ENCODE results near the gene UBXN4. TPM values are rescaled to one million over a fixed set of nuclear protein-coding genes. Genes with fewer than 3 reads are reported as not detected.
"Not testable (repeated sequence)": the region's sequence is repeated elsewhere in the genome, so short reads cannot be mapped to it uniquely, and the experiment has no call there.

The UBXN4 gene
- total RNA-seq, 3 donors from 2014 or later: 78.2 to 91.1 (median 80.5) TPM

- H3K36me3 Mint-ChIP-seq (ENCODE audit: insufficient read depth); H3K9me3 Mint-ChIP-seq; H3K4me3 Mint-ChIP-seq; H3K27me3 Mint-ChIP-seq (ENCODE audit: low read depth); ATAC-seq; H3K4me1 Mint-ChIP-seq (ENCODE audit: low read depth); DNase-seq: not testable (repeated sequence)
Measured at GRCh38 chr2:135807874-135808273, 66.2 kb downstream of the UBXN4 start.

- DNase-seq (no peak), ATAC-seq (no peak)
- Mint-ChIP-seq H3K4me3 (no peak overlapping the region), H3K9me3 (peaks cover 3% of the 10 kb centered on the region), H3K36me3 (ENCODE audit: insufficient read depth) (no peaks in the 10 kb centered on the region), H3K27me3 (ENCODE audit: low read depth) (no peaks in the 10 kb centered on the region), H3K4me1 (ENCODE audit: low read depth) (peaks cover 10% of the 10 kb centered on the region)
Measured at GRCh38 chr2:135812907-135813511, 71.4 kb downstream of the UBXN4 start.

DNA sequence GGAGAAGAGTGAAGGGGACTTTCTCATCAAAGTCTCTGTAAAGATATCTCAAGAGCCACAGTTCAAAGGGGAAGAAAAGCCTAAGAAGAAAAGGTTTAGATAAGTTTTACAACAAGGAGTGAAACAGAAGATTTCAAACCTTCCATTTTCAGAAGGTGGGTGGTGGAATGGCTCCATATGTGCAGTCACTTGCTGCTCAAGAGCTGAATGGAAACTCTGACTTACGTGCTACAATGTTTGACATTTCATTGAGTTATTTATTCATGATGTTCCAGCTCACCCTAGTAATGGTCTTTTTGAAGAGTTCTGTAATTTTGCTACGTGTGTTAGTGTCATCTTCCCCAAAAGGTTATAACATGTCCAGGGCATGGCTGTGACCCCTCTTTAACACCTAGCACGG lies 73.6 kb downstream of the UBXN4 start:
- H3K27me3 Mint-ChIP-seq (ENCODE audit: low read depth): no peaks in the 10 kb centered on the region
- H3K36me3 Mint-ChIP-seq (ENCODE audit: insufficient read depth): no peaks in the 10 kb centered on the region
- H3K4me3 Mint-ChIP-seq: no peak overlapping the region
- H3K4me1 Mint-ChIP-seq (ENCODE audit: low read depth): peaks cover 25% of the 10 kb centered on the region
- ATAC-seq: peak; percentile 35 to 41
- no peak for DNase-seq
- peaks cover 3% of the 10 kb centered on the region for H3K9me3 Mint-ChIP-seq

DNA sequence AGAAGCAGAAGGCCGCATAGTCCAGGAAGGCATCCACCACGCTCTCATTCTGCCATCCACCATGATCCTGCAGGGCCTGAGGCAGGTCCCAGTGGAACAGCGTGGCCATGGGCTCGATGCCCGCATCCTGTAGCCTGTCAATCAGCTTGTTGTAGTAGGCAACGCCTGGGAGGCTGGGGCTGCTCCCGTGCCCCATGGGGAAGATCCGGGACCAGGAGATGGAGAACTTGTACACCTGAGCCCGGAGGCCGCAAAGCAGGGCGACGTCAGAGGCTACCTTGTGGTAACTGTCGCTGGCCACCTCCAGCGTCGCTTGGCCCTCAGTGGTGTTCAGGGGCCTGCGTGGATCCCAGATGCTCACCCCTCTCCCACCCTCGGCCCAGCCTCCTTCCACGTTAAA lies 75.8 kb downstream of the UBXN4 start:
- H3K27me3 Mint-ChIP-seq (ENCODE audit: low read depth): no peaks in the 10 kb centered on the region
- peaks cover 3% of the 10 kb centered on the region for H3K9me3 Mint-ChIP-seq
- no peak overlapping the region for H3K4me3 Mint-ChIP-seq
- H3K36me3 Mint-ChIP-seq (ENCODE audit: insufficient read depth): no peaks in the 10 kb centered on the region
- DNase-seq: no peak
- H3K4me1 Mint-ChIP-seq (ENCODE audit: low read depth): peaks cover 29% of the 10 kb centered on the region
- no peak for ATAC-seq

GRCh38 chr2:135817951-135818350 lies 76.3 kb downstream of the UBXN4 start:
- Mint-ChIP-seq H3K9me3 (peaks cover 6% of the 10 kb centered on the region), H3K36me3 (ENCODE audit: insufficient read depth) (no peaks in the 10 kb centered on the region), H3K4me1 (ENCODE audit: low read depth) (peaks cover 29% of the 10 kb centered on the region), H3K4me3 (no peak overlapping the region), H3K27me3 (ENCODE audit: low read depth) (no peaks in the 10 kb centered on the region)
- ATAC-seq (no peak), DNase-seq (no peak)

GRCh38 chr2:135818937-135819610 lies 77.4 kb downstream of the UBXN4 start:
- Mint-ChIP-seq H3K4me1 (ENCODE audit: low read depth) (peaks cover 29% of the 10 kb centered on the region), H3K9me3 (peaks cover 8% of the 10 kb centered on the region), H3K27me3 (ENCODE audit: low read depth) (no peaks in the 10 kb centered on the region), H3K4me3 (no peak overlapping the region), H3K36me3 (ENCODE audit: insufficient read depth) (no peaks in the 10 kb centered on the region)
- no peak for DNase-seq
- peak; percentile 12 to 19 for ATAC-seq

DNA sequence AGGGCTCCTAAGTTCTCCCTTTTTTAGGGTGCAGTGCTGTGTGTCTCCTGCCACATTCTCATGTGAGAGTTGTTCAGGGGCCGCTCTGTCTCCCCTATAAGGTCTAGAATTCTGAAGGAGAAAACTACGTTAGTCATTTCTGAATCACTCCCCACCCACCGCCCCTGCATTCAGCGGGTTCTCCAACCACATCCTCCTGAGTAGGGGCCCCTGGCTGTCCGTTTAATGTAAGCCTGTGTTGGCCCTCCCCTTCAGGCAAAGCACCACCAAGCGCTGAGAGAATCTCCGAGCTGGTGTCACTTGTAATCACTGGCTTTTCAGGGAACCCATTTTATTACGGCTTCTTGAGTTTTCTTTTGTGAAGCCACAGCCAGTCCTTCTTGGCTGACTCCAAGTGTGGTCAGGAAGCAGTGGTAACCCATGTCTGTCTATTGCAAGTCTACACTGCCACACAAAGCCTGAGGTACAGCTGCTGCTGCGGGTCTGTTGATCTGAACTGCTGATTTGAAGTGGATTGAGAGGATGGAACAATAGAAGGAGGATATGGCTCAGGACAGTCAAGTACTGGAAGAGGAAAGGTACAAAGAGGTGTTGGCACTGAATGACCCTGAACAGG lies 78.5 kb downstream of the UBXN4 start:
- peak; percentile 96 to 97 for ATAC-seq
- H3K4me3 Mint-ChIP-seq: peak overlapping the region; percentile 59

DNA sequence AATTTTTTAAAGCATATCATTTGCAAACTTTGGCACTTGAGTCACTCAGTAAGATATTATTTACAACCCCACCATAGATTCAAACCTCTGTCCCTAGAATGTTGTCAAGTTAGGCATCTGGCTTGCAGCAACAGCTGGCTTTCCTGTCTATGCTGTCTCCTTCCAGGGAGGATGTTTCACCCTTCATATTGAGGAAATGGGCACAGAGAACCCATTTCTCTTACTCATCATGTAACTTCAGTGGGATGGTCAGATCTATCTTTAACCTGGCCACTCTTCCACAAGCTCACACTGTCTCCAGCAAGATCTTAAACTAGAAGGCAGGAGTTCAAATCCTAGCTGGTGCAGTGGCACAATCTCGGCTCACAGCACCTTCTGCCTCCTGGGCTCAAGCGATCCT lies 79.5 kb downstream of the UBXN4 start:
- Mint-ChIP-seq H3K27me3 (ENCODE audit: low read depth) (no peaks in the 10 kb centered on the region), H3K4me1 (ENCODE audit: low read depth) (peaks cover 19% of the 10 kb centered on the region), H3K4me3 (no peak overlapping the region), H3K9me3 (peaks cover 8% of the 10 kb centered on the region), H3K36me3 (ENCODE audit: insufficient read depth) (no peaks in the 10 kb centered on the region)
- DNase-seq (no peak), ATAC-seq (no peak)

More for the DNA sequence above, 78.5 kb downstream of the UBXN4 start:
- Mint-ChIP-seq H3K36me3 (ENCODE audit: insufficient read depth) (no peaks in the 10 kb centered on the region), H3K9me3 (peaks cover 8% of the 10 kb centered on the region), H3K27me3 (ENCODE audit: low read depth) (no peaks in the 10 kb centered on the region), H3K4me1 (ENCODE audit: low read depth) (peaks cover 23% of the 10 kb centered on the region)
- peak; percentile 66 for DNase-seq

DNA sequence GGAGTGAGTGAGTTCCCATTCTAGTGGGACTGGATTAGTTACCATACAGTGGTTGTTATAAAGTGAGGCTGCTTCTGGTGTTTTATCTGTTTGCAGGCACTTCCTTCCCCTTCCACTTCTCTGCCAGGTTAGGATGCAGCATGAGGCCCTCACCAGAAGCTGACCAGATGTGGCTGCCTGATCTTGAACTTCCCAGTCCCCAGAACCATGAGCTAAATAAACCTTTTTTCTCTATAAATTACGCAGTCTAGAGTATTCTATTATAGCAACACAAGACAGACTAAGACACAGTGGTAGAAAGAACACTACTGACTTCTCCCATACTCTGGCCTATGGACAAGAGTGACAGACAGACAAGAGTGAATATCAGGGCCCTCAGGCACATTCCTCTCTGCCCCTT lies 81.2 kb downstream of the UBXN4 start:
- Mint-ChIP-seq H3K27me3 (ENCODE audit: low read depth) (no peaks in the 10 kb centered on the region), H3K4me3 (no peak overlapping the region), H3K36me3 (ENCODE audit: insufficient read depth) (no peaks in the 10 kb centered on the region), H3K9me3 (peaks cover 8% of the 10 kb centered on the region), H3K4me1 (ENCODE audit: low read depth) (peaks cover 19% of the 10 kb centered on the region)
- ATAC-seq (no peak), DNase-seq (no peak)

- Mint-ChIP-seq H3K4me3 (no peak overlapping the region), H3K4me1 (ENCODE audit: low read depth) (peaks cover 6% of the 10 kb centered on the region), H3K27me3 (ENCODE audit: low read depth) (no peaks in the 10 kb centered on the region), H3K9me3 (peaks cover 8% of the 10 kb centered on the region), H3K36me3 (ENCODE audit: insufficient read depth) (no peaks in the 10 kb centered on the region)
- ATAC-seq (no peak), DNase-seq (no peak)
Measured at GRCh38 chr2:135825131-135825530, 83.5 kb downstream of the UBXN4 start.

DNA sequence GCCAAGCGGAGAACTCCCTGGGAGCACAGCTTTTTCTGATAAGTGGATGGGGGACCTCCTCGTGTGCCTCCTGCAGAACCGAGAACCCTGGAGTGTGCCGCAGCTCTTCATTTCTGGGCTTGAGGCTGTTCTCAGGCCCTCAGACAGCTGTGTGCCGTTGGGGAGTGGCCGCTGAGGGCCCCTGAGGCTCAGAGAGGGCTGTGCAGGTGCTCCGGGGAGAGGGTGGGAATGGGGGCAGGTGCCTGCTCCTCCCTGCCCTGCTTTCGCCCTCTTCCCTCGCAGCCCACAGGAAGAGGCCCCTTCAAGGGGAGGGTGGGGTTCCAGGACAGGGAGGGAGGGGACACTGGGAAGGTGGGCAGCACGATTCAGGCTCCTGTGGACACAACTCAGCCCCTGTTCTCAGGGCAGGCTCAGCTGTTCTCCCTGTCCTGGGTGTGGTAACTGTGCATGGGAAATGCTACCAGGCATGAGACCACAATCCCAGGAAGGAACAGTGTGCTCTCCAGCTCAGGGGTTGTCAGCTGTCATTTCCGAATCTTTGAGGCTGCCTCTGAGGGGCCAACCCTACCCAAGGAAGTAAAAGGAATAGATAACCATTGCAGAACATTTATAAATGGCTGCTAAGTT lies 84.0 kb downstream of the UBXN4 start:
- DNase-seq (no peak), ATAC-seq (no peak)
- Mint-ChIP-seq H3K4me1 (ENCODE audit: low read depth) (peaks cover under 1% of the 10 kb centered on the region), H3K36me3 (ENCODE audit: insufficient read depth) (no peaks in the 10 kb centered on the region), H3K4me3 (no peak overlapping the region), H3K9me3 (peaks cover 8% of the 10 kb centered on the region), H3K27me3 (ENCODE audit: low read depth) (no peaks in the 10 kb centered on the region)

DNA sequence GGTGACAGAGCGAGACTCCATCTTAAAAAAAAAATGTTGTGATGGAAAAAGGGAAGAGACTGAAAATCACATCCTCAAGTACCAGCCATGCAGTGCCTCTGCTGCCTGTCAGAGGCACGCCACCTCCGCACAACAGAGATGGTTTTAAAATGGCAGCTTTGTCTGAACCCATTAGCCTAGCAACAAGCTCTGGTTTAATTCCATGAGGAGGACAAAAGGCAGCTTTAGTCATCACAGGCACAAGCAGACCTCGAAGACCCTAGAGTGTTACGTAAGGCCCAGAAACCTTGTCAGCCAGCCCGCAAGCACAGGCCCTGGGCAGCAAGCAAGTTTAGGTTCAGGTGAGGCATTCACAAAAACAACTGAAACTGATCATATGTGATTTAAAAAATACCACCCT lies 84.9 kb downstream of the UBXN4 start:
- DNase-seq: no peak
- peaks cover 8% of the 10 kb centered on the region for H3K9me3 Mint-ChIP-seq
- no peaks in the 10 kb centered on the region for H3K27me3 Mint-ChIP-seq (ENCODE audit: low read depth)

GRCh38 chr2:135829378-135830135 lies 87.9 kb downstream of the UBXN4 start:
- H3K4me3 Mint-ChIP-seq: no peak overlapping the region
- ATAC-seq (no peak), DNase-seq (no peak)
- no peaks in the 10 kb centered on the region for H3K4me1 Mint-ChIP-seq (ENCODE audit: low read depth)
- H3K27me3 Mint-ChIP-seq (ENCODE audit: low read depth): no peaks in the 10 kb centered on the region
- H3K36me3 Mint-ChIP-seq (ENCODE audit: insufficient read depth): no peaks in the 10 kb centered on the region
- no peaks in the 10 kb centered on the region for H3K9me3 Mint-ChIP-seq

More for the DNA sequence above, 84.9 kb downstream of the UBXN4 start:
- no peak overlapping the region for H3K4me3 Mint-ChIP-seq
- H3K4me1 Mint-ChIP-seq (ENCODE audit: low read depth): no peaks in the 10 kb centered on the region
- H3K36me3 Mint-ChIP-seq (ENCODE audit: insufficient read depth): no peaks in the 10 kb centered on the region
- no peak for ATAC-seq

DNA sequence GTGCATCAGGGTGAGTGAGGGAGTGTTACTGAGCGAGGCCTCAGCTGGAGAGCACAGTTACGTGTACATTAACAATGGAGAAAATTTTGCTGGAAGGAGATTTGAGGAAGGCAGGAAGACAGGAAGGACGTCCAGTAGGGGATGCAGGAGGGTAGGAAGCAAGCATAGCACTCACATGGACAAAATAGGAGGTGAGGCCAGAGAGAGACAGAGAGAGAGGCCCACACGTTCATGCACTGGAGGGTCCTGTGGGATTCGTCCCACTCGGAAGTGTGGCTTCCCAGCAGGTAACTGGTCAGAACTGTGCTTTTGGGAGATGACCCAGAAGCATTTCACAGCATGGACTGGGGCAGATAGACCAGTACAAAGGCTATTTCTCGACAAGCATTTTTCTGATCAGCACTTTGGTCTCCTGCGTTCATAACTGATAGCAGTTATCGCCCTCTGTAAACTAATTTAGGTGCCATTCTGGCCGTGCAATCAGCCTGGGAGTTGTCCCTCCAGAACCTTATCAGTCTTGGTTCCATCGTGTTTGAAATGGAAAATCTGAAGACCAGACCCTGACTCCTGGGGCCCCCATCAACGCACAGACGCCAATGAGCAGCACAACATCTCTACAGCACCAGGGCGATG lies 89.6 kb downstream of the UBXN4 start:
- DNase-seq: no peak
- Mint-ChIP-seq H3K9me3 (no peaks in the 10 kb centered on the region), H3K36me3 (ENCODE audit: insufficient read depth) (peaks cover 1% of the 10 kb centered on the region), H3K4me1 (ENCODE audit: low read depth) (peaks cover 2% of the 10 kb centered on the region), H3K27me3 (ENCODE audit: low read depth) (no peaks in the 10 kb centered on the region), H3K4me3 (no peak overlapping the region)
- ATAC-seq: no peak
